Kidney capillary endothelial cell (primary cell): Measurements from ENCODE around the gene SUGP2.
"Not testable (repeated sequence)": the region's sequence is repeated elsewhere in the genome, so short reads cannot be mapped to it uniquely, and the experiment has no call there.

Source experiments
- DNase-seq: peaks from one replicate; pipeline ENCODE4 v3.0.0-alpha.2; 2018; ENCODE audit warnings: low spot score

The SUGP2 gene

DNA sequence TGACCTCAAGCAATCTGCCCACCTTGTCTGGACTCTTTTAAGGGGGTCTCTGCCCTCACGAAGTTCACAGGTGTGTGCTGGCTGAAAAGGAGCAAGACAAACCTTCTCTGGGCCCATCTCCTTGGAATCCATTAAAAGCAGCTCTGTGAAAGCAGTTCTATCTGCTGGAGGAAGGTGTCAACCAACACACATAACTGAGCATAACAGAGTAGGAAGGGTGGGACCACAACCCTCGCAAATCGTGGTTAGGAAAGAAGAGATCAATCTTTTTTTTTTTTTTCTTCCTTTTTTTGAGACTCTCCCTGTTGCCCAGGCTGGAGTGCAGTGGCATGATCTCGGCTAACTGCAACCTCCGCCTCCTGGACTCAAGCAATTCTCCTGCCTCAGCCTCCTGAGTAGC, 1.4 kb downstream of the SUGP2 start:
- no peak for DNase-seq

DNA sequence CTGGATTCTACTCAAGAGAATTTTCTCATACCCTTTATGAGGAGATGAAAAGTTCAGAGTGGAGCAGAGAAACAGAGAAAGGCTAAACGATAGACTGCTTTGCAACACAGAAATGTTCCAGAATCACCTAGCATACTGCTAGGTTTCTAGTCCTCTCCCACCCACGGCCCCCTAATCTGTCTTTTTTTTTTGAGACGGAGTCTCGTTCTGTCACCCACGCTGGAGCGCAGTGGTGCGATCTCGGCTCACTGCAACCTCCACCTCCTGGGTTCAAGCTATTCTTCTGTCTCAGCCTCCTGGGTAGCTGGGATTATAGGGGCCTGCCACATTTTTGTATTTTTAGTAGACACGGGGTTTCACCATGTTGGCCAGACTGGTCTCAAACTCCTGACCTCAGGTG, 4.8 kb downstream of the SUGP2 start:
- DNase-seq = no peak

DNA sequence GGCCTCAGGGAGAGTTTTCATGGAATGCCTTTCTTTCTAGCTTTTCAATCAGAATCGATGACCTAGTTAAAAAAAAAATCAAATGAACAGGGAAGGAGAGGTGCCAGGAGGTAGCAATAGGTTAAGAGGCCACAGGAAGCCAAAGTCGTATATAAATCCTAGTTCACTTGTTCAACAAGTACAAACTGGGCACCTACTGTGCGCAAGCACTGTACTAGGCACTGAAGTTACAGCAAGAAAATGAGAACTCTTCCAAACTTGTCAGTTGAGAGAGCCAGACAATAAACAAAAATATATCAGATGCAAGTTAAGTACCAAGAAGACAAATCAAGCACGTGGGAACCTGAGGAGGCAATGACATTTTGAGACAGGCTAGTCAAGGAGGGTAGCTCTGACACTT, 6.1 kb downstream of the SUGP2 start:
- DNase-seq = no peak

DNA sequence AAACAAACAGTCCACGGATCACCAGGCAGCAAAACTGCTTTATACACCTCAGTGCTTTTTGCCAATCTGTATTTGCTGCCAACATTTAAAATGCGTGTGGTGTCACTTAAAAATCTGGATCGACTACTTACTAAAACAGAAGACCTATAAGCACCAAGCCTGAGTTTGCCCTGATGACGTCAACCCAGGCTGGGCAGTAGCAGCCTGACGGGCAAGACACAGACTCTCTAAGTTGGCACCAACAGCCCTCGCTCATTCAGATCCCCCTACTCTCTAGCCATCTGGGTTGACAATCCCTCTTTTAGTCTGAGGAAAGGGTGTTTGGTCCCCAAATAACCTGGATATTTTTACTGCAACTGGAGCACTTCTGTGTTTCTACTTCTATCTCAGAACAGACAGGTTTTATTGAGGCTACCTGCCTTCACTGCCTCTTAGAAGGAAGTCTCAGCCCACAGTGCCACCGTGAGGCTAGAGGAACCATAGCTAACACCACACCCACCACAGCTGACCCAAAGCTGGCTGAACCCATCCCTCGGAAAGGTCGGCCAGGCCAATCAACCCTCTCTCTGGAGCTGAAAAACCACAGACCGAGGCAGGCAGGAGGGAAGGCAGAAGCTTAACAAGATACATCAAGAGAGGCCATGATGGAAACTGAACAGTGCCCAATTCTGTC, 6.9 kb downstream of the SUGP2 start:
- DNase-seq = no peak

DNA sequence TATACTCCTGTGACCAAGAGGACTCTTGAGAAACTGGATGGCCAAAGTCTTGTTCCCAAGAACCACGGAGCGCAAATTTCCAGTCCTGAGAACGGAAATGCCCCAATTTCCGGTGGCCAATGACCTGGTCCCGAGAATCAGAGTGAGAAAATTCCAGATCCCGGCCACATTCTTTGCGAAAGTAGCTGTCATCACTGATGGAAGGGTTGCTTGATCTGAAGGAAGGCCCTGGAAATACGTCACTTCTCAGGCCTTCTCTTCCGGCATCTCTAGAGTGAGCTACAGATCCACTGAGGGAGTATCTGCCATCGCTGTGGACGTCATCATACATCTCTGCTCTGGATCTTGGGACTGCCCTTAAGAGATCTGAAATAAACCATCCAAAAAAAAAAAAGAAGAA, 7.5 kb downstream of the SUGP2 start:
- DNase-seq = no peak

DNA sequence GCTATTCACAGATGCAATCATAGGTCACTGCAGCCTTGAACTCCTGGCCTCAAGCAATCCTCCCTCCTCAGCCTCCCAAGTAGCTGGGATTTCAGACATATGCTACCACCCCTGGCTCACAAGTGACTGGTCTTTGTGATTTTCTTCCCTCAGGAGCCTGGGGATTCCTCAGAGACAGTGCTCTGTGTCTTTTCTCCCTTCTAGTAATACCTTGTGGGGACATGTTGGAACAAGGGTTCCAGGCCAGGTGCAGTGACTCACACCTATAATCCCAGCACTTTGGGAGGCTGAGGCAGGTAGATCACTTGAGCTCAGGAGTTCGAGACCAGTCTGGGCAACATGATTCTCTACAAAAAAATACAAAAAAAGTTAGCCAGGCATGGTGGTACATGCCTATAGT, 9.9 kb downstream of the SUGP2 start:
- DNase-seq = not testable (repeated sequence)

DNA sequence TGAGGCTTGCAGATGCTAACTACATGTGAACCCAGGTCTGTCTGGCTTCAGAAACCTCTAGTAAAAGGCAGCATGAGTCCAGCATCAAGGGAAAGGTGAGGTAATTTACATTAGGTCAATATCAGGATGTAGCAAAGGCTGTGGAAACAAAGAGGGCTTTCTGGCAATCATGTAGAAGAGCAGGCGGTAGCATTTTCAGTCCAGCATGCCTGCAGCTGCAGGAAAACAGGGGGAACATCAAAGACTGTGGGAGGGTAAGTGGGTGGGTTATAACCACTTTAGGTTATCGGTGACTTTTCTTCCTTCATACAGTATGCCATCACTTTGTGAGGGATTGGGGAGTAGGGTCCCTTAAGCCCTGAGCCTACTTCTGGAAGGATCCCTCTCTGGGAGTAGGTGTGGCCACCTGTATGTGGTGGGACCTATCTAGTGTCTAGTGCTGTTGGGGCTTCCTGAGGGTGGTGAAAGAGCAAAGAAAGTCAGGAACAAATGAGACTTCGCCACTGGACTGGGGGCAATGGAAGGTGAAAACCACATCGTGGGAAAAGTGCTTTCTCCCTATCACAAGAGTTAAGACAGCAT, 10.8 kb downstream of the SUGP2 start:
- no peak for DNase-seq

DNA sequence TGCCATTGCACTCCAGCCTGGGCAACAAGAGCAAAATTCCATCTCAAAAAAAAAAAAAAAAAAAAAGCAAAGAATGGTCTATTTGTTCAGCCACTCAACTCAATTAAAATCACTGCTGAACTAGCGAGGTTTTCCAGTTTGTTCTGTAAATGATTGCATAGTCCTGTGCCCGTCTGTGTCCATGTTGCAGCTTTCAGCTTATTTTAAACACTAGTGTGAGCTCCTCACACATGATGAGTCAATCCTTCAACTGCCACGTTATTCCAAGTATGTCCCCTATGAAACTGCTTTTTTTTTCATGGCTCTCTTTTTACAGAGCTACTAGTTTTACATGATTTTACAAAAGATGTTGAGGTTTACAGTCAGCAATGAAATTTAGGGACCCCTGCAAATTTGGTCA, 12.2 kb downstream of the SUGP2 start:
- no peak for DNase-seq

DNA sequence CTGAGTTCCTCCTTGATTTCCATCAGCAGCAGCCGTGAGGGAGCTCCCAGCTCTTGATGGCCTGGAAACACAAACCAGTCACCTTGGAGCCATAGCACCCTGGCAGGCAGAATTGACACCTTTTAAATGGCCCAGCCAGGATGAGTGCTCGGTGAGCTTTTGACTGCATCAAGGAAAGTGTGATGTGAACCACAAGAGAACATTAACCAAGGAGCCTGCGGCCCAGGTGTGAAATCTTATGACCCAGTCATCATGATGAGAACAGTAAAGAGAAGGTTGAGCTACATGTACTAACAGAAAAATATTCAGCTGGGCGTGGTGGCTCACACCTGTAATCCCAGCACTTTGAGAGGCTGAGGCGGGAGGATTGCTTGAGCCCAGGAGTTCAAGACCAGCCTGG, 22.8 kb downstream of the SUGP2 start:
- DNase-seq = no peak

DNA sequence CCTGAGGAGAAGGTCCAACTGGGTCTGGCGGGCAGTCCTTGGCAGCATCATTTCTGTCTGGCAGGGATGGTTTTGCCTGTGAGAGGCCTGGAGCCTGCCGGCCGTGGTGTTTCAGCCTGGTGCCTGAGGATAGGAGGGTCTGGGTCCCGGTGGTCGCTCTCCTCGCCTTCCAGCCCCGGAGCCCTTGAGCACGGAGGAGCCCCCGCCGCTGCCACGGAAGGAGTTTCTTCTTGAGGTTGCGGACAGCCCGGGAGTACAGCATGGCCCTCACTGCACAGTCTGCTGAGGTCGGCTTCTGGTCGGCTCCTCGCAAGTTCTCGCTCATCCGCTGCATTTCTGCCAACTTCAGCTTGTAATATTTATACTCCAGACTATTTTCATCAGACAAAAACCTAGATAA, 23.4 kb downstream of the SUGP2 start:
- no peak for DNase-seq

DNA sequence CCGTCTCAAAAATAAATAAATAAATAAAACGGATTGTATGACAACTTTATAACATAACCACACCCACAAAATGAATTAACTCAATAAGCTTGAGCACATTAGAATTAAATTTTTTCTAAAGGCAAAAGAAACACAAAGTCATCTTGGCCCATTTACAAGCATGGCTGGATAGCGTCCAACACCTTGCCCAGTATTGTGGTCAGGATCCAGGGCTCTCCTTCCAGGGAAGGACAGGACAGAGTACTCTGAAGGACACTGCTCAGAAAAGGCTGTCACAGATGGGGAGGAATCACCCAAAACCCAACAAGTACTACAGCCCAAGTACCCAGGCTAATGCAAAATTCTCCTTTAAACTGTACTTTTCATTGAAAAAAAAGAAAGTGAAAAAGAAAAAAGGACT, 27.1 kb downstream of the SUGP2 start:
- no peak for DNase-seq

DNA sequence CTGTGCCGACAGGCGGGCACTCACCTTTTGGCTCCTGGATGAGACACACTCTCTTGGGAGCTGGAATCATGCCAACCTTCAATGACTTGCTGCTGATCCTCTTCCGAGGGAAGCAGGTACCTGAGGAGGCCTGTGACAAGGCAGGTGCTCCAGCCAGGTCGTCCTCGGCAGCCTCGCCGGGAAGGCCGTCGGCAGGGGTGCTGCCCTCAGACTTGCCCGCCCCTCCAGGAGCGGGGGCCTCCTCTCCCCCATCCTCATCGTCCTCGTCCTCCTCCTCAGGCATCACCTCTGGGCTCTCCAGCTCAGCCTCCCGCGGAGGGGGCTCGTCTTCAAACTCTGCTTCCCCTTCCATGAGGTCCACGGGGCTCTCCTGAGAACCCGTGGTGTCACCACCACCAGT, 29.2 kb downstream of the SUGP2 start:
- no peak for DNase-seq

DNA sequence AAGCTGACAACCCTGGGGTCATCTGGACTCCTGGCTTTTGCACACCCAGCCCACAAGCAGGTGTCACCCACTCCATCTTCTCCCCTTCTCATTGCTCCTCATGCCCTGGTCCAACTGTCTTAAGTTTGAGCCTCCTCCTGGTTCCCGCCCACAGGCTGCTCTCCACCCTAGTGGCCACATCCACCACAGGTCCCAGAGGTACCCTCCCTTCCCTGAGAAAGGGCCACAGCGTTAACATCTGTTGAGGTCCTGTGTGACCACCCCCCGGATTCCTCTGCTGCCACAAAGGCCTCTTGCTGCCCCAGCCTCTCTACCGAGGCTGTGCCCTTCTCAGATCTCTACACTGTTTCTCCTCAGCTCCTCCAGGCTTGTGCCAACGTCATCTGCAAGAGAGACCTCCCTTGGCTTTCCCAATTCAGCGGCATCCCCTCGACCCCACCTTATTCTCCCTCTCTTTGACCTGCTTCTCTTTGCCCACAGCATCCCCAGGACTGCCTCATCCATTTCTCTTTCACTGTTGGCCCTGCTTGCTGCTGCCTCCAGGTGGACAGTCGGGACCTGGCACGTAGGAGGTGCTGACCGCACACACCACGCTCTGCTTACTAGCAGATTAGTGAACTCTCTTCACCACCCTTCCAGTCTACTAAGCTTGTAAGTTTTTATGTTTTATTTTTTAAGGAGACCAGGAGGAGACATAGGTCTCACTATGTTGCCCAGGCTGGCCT, 33.3 kb downstream of the SUGP2 start:
- DNase-seq = peak; percentile 7

DNA sequence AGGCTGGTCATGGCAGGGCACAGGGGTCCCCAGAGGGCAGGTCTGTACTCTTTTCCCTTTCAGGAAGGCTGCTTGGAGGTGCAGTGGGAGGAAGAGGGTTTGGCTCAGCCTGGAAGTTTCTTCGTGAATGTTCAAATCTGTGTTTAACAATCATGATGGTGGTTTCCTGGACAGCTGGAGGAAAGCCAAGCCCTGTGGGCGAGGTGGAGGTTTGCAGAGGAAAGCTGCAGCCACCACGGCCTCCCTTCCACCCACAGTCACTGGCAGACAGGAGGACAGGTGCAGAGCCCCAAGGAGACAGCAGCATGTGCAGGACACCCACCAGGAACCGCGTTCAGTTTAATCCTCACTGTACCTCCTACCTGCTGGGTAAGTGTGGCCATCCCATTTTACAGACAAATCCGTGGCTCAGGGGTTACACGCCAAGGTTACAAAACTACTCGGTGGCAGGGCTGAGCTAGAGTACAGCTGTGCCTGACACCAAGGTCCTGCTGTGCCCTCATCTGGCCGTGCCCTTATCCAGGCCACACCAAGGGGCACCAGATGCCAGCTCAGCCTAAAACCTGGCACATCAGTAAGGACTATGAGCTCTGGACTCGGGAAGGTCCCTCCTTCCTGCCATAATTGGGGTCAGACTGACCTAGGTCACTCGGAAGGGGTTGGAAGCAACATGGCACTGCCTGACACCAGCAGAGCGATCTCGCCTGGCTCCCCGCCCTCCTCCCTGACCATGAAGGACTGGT, 34.1 kb downstream of the SUGP2 start:
- DNase-seq = peak; percentile 7

DNA sequence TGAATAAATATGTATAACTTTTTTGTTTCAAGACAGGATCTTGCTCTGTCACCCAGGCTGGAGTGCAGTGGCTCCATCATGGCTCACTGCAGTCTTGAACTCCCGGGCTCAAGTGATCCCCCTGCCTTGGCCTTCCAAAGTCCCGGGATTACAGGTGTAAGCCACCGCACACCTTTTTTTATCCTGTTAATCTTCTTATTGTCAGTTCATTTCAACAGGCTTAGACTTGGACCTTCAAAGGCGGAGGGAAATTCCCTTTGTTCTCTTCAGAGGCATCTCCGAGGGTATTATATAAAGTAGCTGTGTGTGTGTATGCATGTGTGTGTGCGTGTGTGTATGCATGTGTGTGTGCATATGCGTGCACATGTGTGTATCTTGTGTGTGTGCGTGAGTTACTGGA, 35.0 kb downstream of the SUGP2 start:
- DNase-seq = no peak

DNA sequence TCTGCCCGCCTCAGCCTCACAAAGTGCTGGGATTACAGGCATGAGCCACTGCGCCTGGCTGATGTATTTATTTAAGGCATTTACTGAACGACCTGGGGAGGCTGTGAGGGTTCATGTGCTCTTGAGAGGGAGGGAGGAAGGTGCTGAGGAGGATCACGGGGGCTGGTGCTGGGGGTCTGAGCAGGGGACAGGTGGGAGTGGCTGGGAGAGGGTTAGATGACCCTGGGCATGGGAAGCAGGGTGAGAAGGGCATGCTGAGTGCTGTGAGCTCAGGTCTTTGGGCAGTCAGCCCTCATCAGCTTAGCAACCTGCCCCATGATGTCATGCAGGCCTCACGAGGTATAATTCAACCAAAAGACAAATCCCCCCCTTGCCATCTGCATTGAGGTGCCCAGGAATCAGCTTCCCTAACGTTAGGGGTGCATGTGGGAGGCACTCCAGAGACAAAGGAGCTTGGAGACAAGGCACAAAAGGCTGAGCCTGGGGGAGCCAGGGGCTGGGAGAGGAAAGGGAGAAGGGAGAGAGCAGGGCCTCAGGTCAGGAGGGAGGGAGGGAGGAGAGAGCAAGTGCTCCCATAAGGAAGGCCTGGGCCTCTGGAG, 36.4 kb downstream of the SUGP2 start:
- DNase-seq = no peak

DNA sequence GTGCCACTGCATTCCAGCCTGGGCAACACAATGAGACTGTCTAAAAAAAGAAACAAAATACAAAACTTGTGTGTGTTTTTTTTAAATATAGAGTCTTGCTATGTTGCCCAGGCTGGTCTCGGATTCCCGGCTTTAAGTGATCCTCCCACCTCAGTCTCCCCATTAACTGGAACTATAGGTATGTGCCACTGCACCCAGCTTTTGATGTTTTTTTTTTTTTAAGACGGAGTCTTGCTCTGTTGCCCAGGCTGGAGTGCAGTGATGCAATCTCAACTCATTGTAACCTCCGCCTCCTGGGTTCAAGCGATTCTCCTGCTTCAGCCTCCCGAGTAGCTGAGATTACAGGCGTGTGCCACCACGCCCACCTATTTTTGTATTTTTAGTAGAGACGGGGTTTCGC, 37.0 kb downstream of the SUGP2 start:
- DNase-seq = no peak

DNA sequence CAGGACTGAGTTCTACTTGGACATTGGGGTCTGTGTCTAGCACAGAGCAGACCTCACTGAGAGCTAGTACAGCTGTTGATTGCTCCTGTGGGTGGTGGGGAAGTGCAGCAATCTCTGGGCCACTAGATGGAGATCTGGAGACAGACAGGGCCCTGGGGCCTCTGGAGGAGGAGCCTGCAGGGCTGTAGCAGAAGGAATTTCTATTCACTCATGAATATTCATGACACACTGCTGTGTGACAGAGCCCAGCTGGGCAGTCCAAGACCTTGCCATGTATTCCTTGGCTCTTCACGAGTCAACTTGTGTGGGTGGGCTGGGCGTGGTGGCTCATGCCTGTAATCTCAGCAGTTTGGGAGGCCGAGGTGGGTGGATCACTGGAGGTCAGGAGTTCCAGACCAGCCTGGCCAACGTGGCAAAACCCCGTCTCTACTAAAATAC, 37.5 kb downstream of the SUGP2 start:
- peak; percentile 75 for DNase-seq

DNA sequence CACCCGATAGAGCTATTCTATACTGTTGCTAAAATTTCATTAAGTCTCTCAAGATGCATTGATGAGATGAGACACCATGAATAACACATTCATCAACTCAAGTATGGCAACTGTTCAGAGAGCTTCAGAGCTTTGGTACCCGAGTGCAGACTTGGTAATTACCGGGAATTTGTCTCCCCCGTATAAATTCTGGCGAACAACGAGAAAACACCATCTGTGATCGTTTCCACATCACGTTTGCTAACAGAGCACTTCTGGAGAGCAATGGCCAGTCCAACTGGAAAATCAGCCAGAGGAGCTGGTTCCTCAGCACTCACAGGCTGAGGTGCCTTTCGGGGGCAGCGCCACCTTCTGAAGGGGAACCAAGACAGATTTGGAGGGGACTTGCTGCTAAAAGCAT, 40.2 kb downstream of the SUGP2 start:
- no peak for DNase-seq

DNA sequence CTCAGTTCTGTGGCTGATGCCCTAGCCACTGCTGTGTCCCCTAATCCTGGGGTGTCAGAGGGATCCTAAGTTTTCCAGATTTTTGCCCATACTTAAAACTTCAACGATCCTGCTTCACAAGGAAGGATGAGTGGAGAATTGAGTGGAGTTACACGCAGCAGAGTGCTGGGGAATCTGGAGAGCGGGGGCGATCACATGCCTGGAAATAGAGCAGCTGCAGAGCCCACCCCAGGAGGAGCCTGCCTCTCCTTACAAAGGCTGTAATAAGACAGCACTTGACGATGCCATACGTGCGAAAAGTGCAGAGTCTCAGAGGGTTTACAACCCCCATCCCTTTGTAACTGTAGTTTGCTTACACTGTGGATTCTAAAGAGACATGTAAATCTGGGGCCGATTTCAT, 40.6 kb downstream of the SUGP2 start:
- no peak for DNase-seq

DNA sequence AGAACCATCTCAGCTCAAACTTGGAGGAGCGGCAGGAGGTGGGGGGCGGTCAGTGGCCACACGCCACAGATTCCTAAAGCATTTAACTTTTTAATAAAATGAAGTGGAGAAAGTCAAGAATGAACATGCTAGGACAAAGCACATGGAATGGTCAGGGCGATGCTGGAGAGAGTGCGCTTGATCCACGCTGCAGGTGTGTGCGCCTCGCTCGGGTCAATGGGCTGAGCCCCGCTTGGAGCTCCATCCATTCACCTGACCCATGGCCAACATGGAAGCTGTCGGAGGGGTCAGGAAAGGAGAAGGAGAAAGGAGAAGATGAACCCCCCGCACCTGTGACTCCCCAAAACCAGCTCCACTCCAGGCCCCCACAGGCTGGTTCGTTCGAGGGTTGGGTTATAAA, 41.8 kb downstream of the SUGP2 start:
- no peak for DNase-seq

DNA sequence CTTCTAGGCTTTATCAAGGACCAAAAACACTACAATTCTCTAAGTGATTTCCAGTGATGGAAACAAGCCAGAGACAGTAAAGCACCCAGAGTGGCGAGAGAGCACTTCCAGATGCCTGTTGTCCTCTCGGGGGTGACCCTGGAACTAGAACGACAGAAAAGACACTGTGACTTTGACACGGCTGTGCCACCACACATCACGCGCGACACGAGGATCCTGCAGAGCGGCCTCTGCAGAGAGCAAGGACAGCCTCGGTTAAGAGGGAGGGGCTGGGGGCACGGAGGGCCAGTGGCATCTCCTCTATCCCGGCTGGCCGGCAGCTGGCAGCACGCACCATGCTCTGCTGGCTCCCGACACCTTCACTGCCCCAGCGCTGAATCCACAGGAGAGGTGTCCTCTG, 42.3 kb downstream of the SUGP2 start:
- DNase-seq = no peak
